ENCODE data around the gene SMO.

SMO gene

DNA sequence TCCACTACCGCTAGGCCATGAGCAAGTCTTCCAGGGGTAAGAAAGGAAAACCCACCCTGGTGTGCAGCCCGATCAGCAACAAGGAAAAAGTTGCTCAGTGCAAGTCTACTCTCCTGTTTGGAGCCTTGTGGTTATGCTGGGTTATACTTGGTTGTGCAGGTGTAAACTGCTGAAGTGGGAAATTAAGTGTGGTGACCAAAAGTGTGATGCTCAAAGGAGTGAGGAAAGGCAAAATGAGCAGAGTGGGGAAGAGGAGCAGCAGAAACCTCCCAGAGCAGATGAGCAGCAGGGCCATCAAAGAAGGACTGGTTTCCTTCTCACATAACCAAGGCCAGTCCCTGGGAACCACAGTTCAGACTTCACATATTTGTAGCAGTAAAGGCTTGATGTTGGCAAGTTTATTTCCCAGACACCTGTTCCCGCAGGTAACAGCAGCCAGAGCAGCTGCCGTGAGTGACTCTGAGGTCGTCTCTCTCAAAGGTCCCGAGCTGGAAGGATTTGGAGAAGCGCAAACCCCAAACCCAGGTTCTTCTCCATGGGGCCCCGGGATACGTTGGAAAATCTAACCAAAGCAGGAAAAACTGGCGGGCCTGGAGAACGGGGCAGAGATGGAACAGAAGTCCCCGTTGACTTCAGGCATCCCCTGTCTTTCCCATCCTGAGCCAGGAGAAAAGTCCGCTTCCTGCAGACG lies 607 bp upstream of the SMO start:
- Mint-ChIP-seq H3K4me3 (peak overlapping the region; percentile 85), H3K27ac (peak overlapping the region; percentile 73), H3K4me1 (ENCODE audit: low read depth) (peaks cover 30% of the 10 kb centered on the region), H3K36me3 (ENCODE audit: low read depth) (no peaks in the 10 kb centered on the region), H3K9me3 (no peaks in the 10 kb centered on the region), H3K27me3 (peaks cover 58% of the 10 kb centered on the region)
- intact Hi-C loops (cut with micrococcal nuclease): no loop called here

DNA sequence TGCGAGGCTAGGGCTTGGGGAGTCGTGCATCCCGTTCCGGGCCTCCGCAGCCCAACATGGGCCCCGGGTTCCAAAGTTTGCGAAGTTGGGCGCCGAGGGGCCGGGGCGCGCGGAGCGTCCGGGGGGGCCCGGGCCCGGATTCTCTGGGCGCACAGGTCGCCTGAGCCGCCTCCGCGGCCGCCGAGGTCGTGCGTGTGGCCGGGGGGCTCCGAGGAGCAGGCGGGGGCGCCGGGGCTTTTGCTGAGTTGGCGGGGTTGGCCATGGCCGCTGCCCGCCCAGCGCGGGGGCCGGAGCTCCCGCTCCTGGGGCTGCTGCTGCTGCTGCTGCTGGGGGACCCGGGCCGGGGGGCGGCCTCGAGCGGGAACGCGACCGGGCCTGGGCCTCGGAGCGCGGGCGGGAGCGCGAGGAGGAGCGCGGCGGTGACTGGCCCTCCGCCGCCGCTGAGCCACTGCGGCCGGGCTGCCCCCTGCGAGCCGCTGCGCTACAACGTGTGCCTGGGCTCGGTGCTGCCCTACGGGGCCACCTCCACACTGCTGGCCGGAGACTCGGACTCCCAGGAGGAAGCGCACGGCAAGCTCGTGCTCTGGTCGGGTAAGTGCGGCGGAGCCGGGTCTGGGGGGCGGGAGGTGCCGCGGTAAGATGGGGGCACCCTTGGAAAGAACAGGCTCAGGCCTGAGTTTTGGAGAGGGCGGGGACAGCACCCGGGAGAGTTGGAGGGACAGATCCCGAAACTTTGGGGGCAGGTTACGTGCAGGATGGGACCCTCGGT lies 643 bp downstream of the SMO start:
- H3K36me3 Mint-ChIP-seq (ENCODE audit: low read depth): no peaks in the 10 kb centered on the region
- H3K4me1 Mint-ChIP-seq (ENCODE audit: low read depth): peaks cover 30% of the 10 kb centered on the region
- H3K9me3 Mint-ChIP-seq: no peaks in the 10 kb centered on the region
- H3K4me3 Mint-ChIP-seq: peak overlapping the region; percentile 85
- intact Hi-C loops (cut with micrococcal nuclease): no loop called here
- peaks cover 58% of the 10 kb centered on the region for H3K27me3 Mint-ChIP-seq
- peak overlapping the region; percentile 73 for H3K27ac Mint-ChIP-seq

DNA sequence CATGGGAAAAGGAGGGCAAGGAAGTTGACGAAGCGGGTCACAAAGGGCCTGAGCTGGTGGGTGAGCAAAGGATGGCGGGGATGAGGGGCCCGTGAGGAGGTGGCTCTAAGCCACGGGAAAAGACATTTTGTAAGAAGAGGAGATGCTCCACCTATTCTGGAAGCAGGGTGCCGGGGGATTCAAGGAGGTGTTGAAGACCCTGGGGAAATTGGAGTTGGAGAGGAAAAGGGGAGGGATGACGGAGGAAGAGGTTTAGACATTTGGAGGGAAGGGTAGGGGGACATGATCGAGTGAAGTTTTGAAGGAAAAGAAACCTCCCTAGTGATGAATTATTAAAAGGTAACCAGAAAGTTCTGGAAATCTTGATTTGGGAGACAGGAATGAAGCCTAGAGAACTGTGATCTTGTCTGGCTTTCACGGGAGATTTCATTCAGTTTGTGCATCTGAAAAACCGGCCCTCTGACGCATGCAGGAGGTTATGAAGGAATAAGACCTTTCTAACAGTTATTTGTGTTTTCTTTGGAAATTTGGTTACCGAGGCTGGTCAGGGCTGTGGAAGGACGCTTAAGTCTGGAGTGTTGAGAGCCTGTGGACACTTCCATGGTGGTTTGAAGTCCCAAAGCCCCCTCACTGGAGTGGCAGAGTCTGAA lies 1.4 kb downstream of the SMO start:
- Mint-ChIP-seq H3K36me3 (ENCODE audit: low read depth) (no peaks in the 10 kb centered on the region), H3K9me3 (no peaks in the 10 kb centered on the region), H3K4me3 (peak overlapping the region; percentile 72), H3K27ac (peak overlapping the region; percentile 49), H3K27me3 (peaks cover 58% of the 10 kb centered on the region), H3K4me1 (ENCODE audit: low read depth) (peaks cover 30% of the 10 kb centered on the region)
- intact Hi-C loops (cut with micrococcal nuclease): no loop called here

DNA sequence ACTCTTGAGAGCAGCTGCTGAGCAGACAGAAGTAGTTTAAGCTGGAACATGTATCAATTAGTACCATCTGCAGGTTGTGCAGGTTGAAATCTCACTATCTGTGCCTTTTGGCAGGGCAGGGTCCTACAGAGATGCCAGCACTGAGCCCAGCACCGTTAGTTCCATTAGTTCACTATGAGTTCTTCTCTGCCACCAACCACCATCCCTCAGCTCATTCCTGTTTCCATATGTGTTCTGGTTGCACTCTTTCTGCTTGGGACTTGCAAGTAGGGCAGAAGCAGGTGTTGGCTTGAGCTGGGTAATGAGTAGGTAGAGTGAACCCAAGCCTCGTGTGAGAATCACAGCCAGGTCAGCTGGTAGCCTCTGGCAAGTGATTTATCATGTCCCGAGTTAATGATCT lies 2.8 kb downstream of the SMO start:
- H3K4me1 Mint-ChIP-seq (ENCODE audit: low read depth): peaks cover 22% of the 10 kb centered on the region
- intact Hi-C loops (cut with micrococcal nuclease): no loop called here
- no peaks in the 10 kb centered on the region for H3K9me3 Mint-ChIP-seq
- peaks cover 57% of the 10 kb centered on the region for H3K27me3 Mint-ChIP-seq
- H3K36me3 Mint-ChIP-seq (ENCODE audit: low read depth): no peaks in the 10 kb centered on the region
- no peak overlapping the region for H3K4me3 Mint-ChIP-seq
- no peak overlapping the region for H3K27ac Mint-ChIP-seq

DNA sequence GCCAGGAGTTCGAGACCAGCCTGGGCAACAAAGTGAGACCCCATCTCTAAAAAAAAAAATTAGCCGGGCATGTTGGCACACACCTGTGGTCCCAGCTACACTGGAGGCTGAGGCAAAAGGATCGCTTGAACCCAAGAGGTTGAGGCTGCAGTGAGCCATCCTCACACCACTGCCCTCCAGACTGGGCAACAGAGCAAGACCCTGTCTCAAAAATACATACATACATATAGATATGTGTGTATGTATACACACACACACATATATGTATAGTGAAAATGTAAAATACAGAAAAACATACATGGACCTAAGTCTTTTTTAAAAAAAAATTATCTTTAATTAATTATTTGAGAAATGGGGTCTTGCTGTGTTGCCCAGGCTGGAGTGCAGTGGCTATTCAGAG lies 5.5 kb downstream of the SMO start:
- intact Hi-C loops (cut with micrococcal nuclease): no loop called here
- no peaks in the 10 kb centered on the region for H3K9me3 Mint-ChIP-seq
- no peak overlapping the region for H3K4me3 Mint-ChIP-seq
- H3K27me3 Mint-ChIP-seq: peaks cover 32% of the 10 kb centered on the region
- H3K36me3 Mint-ChIP-seq (ENCODE audit: low read depth): no peaks in the 10 kb centered on the region
- no peak overlapping the region for H3K27ac Mint-ChIP-seq
- peaks cover 21% of the 10 kb centered on the region for H3K4me1 Mint-ChIP-seq (ENCODE audit: low read depth)

DNA sequence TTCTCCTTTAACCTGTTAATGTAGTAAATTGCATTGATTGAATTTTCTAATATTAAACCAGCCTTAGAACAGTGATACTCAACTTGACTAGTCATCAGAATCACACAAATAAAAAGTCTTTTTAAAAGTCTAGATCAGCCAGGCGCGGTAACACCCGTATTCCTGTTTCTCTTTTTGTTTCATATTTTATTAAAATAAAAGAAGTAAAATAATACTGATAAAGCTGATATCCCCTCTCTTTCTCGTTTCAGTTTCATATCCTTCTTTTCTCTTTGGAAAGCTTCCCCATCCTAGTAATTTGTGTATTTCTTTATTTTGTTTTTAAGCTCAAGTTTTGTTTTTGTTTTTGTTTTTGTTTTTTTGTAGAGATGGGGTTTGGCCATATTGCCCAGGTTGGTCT lies 9.3 kb downstream of the SMO start:
- no peaks in the 10 kb centered on the region for H3K9me3 Mint-ChIP-seq
- peak overlapping the region; percentile 4 for H3K4me3 Mint-ChIP-seq
- peaks cover 20% of the 10 kb centered on the region for H3K4me1 Mint-ChIP-seq (ENCODE audit: low read depth)
- no peaks in the 10 kb centered on the region for H3K27me3 Mint-ChIP-seq
- intact Hi-C loops (cut with micrococcal nuclease): no loop called here
- H3K27ac Mint-ChIP-seq: peak overlapping the region; percentile 59
- H3K36me3 Mint-ChIP-seq (ENCODE audit: low read depth): no peaks in the 10 kb centered on the region

DNA sequence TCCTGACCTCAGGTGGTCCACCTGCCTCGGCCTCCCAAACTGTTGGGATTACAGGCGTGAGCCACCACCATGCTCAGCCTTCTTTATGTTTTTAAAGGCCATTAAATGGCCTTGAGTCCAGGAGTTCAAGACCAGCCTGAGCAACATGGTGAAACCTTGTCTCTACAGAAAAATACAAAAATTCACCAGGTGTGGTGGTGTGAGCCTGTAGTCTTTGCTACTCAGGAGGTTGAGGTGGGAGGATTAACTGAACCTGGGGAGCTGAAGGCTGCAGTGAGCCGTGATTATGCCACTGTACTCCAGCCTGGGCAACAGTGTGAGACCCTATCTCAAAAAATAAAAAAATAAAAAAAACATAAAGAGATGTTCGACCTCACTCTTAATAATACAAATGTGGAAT lies 11.0 kb downstream of the SMO start:
- Mint-ChIP-seq H3K4me1 (ENCODE audit: low read depth) (peaks cover 21% of the 10 kb centered on the region), H3K27me3 (no peaks in the 10 kb centered on the region), H3K27ac (peak overlapping the region; percentile 50), H3K36me3 (ENCODE audit: low read depth) (no peaks in the 10 kb centered on the region), H3K4me3 (no peak overlapping the region), H3K9me3 (no peaks in the 10 kb centered on the region)
- intact Hi-C loops (cut with micrococcal nuclease): no loop called here

DNA sequence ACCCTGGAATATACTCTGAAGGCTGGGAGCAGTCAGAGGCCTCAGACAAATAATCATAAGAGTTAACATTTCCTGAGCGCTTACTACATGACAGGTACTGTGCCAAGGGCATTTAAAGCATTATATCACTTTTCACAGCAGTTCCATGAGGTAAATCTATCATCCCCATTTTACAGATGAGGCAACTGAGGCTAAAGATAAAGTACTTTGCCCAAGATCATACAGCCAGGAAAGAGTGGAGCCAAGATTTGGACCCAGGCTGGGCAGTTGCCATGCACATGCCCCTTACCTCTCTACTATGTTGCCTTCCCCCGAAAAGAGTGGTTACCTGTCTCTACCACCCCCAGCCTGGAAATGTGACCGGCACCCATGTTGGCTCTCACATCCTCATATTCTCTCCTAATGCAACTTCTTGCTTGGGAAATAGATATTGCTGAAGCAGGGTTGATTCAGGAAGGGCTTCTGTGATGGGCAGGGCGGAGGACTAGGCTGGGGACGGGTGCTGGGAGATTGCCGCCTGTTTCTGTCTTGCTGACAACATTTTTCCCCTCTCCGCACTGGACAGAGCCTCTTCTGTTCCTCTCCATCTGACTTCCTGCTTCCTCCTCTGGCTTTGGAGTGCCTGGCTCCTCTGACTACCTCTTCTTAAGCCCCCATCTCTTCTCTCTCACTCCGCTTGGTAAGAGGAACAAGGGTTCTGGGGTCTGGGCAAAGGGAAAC lies 13.8 kb downstream of the SMO start:
- Mint-ChIP-seq H3K4me3 (no peak overlapping the region), H3K27me3 (no peaks in the 10 kb centered on the region), H3K36me3 (ENCODE audit: low read depth) (no peaks in the 10 kb centered on the region), H3K9me3 (no peaks in the 10 kb centered on the region), H3K4me1 (ENCODE audit: low read depth) (peaks cover 21% of the 10 kb centered on the region), H3K27ac (peak overlapping the region; percentile 58)
- intact Hi-C loops (cut with micrococcal nuclease): no loop called here

DNA sequence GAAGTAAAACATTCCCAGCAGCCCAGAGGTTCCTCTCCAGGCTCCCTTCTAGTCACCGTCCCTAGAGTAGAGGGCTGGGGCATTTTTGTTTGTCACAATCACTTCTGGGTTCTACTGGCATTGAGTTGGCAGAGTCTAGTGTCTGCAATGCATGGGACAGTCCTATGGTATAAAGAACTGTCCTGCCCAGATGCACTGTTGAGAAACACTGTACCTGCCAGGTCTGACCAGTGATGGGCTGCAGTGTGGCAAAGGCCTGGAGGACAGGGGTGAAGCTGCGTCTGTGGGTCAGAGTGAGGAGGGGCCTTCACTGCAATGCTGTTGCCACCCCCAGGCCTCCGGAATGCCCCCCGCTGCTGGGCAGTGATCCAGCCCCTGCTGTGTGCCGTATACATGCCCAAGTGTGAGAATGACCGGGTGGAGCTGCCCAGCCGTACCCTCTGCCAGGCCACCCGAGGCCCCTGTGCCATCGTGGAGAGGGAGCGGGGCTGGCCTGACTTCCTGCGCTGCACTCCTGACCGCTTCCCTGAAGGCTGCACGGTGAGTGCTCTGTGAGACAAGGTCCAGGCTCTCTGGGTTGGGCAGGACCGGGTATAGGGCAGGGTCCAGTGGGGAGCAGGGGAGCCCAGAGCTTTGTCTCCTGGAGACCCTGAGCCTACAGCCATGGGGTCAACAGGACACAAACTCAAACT lies 14.8 kb downstream of the SMO start:
- intact Hi-C loops (cut with micrococcal nuclease): no loop called here
- H3K9me3 Mint-ChIP-seq: no peaks in the 10 kb centered on the region
- H3K4me1 Mint-ChIP-seq (ENCODE audit: low read depth): peaks cover 13% of the 10 kb centered on the region

DNA sequence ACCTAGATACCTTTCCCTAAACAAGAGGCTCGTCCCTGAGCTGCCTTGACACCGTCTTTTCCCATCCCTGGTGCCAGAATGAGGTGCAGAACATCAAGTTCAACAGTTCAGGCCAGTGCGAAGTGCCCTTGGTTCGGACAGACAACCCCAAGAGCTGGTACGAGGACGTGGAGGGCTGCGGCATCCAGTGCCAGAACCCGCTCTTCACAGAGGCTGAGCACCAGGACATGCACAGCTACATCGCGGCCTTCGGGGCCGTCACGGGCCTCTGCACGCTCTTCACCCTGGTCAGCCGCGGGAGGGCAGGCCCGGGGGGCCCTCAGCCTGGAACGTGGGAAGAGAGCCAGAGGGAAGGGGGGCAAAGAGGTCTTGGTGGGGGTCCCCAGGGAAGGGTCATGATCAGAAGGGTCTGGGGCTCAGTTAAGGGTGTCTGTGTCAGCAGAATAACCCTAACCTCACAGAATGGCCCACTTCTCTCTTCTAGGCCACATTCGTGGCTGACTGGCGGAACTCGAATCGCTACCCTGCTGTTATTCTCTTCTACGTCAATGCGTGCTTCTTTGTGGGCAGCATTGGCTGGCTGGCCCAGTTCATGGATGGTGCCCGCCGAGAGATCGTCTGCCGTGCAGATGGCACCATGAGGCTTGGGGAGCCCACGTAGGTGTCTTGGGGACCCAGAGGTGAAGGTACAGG lies 16.8 kb downstream of the SMO start:
- intact Hi-C loops (cut with micrococcal nuclease): no loop called here
- no peak overlapping the region for H3K4me3 Mint-ChIP-seq
- no peak overlapping the region for H3K27ac Mint-ChIP-seq
- H3K27me3 Mint-ChIP-seq: peaks cover 5% of the 10 kb centered on the region
- H3K36me3 Mint-ChIP-seq (ENCODE audit: low read depth): no peaks in the 10 kb centered on the region
- H3K4me1 Mint-ChIP-seq (ENCODE audit: low read depth): peaks cover 9% of the 10 kb centered on the region
- no peaks in the 10 kb centered on the region for H3K9me3 Mint-ChIP-seq

More for the DNA sequence above, 14.8 kb downstream of the SMO start:
- Mint-ChIP-seq H3K27ac (peak overlapping the region; percentile 58), H3K4me3 (no peak overlapping the region), H3K36me3 (ENCODE audit: low read depth) (no peaks in the 10 kb centered on the region), H3K27me3 (no peaks in the 10 kb centered on the region)

DNA sequence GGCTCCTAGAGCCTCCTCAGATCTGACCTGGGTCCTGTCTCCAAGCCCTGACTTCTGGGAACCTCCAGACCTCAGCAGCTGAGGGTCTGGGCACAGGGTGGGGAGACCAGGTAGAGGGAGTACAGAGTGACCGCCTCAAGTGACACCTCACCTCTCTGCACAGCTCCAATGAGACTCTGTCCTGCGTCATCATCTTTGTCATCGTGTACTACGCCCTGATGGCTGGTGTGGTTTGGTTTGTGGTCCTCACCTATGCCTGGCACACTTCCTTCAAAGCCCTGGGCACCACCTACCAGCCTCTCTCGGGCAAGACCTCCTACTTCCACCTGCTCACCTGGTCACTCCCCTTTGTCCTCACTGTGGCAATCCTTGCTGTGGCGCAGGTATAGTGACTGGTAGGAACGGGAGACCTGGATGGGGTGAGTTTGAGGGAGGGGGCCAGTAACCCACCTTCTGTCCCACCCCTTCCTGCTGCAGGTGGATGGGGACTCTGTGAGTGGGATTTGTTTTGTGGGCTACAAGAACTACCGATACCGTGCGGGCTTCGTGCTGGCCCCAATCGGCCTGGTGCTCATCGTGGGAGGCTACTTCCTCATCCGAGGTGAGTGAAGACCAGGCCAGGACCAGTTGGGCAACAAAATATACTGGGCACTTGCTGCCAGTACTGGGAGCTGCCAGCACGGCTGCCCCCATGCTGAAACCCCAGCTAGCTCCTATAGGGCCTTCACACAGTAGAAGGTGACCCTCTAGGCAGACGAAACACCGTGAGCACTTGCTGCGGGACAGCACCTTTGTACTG lies 17.8 kb downstream of the SMO start:
- Mint-ChIP-seq H3K27ac (no peak overlapping the region), H3K4me1 (ENCODE audit: low read depth) (peaks cover 9% of the 10 kb centered on the region), H3K4me3 (no peak overlapping the region), H3K9me3 (no peaks in the 10 kb centered on the region), H3K27me3 (peaks cover 7% of the 10 kb centered on the region), H3K36me3 (ENCODE audit: low read depth) (no peaks in the 10 kb centered on the region)
- intact Hi-C loops (cut with micrococcal nuclease): no loop called here

DNA sequence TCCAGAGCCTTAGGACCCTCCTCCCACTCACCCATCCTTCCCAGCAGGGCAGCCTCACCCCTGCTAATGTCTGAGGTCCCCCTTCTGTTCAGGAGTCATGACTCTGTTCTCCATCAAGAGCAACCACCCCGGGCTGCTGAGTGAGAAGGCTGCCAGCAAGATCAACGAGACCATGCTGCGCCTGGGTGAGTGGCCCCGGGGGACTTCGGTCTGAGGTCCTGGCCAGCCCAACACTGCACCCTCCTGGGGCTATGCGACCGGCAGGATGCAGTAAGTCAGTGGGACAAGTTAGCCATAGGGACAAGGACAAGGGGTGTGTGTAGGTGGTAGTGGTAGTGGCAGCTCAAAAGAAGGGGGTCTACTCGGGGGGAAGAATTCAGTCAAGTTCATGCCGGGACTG lies 20.2 kb downstream of the SMO start:
- Mint-ChIP-seq H3K9me3 (no peaks in the 10 kb centered on the region), H3K27ac (no peak overlapping the region), H3K4me3 (no peak overlapping the region), H3K4me1 (ENCODE audit: low read depth) (peaks cover 10% of the 10 kb centered on the region), H3K36me3 (ENCODE audit: low read depth) (no peaks in the 10 kb centered on the region), H3K27me3 (peaks cover 7% of the 10 kb centered on the region)
- intact Hi-C loops (cut with micrococcal nuclease): no loop called here

Measured in dendritic cell treated with granulocyte-macrophage colony-stimulating factor and Interleukin-4, amounts not matched to agents 40 ng/mL and 50 ng/mL, for 4 days (primary cell).